Stomach (tissue), 4 donors: ENCODE results near the gene ARMC6.

Experiments
- EP300 ChIP-seq: sonication (generic); formaldehyde crosslinking; IDR thresholded peaks from one replicate; pipeline ENCODE4 v1.6.1; 2017; ENCODE audit warnings: antibody characterized with exemption
- POLR2A ChIP-seq, 4 donors: fragments of 450-650 bp; IDR thresholded peaks; one replicate each; pipeline ENCODE4 v1.6.1; 2016; ENCODE audit warnings: antibody characterized with exemption in 4 of 4, control low read depth in 2 of 4, mild to moderate bottlenecking in 1 of 4, moderate library complexity in 1 of 4
- POLR2AphosphoS5 ChIP-seq, 3 donors: sonication (generic); formaldehyde crosslinking; IDR thresholded peaks; one replicate each; pipeline ENCODE4 v1.6.1; 2016; ENCODE audit warnings: antibody characterized with exemption in 3 of 3
- TF ChIP-seq, protein P1 (sequence below), 7 experiments: fragments of 450-650 bp in 4 of 7; fragments of 200-600 bp in 3 of 7; sonication (generic) in 3 of 7; IDR thresholded peaks; one replicate each; pipeline ENCODE4 v1.5.1; 2016 to 2019; ENCODE audit warnings: antibody characterized with exemption in 7 of 7, control low read depth in 2 of 7, mild to moderate bottlenecking in 1 of 7

DNA sequence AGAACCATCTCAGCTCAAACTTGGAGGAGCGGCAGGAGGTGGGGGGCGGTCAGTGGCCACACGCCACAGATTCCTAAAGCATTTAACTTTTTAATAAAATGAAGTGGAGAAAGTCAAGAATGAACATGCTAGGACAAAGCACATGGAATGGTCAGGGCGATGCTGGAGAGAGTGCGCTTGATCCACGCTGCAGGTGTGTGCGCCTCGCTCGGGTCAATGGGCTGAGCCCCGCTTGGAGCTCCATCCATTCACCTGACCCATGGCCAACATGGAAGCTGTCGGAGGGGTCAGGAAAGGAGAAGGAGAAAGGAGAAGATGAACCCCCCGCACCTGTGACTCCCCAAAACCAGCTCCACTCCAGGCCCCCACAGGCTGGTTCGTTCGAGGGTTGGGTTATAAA lies 41.9 kb upstream of the ARMC6 start:
- TF ChIP-seq, protein P1, sequence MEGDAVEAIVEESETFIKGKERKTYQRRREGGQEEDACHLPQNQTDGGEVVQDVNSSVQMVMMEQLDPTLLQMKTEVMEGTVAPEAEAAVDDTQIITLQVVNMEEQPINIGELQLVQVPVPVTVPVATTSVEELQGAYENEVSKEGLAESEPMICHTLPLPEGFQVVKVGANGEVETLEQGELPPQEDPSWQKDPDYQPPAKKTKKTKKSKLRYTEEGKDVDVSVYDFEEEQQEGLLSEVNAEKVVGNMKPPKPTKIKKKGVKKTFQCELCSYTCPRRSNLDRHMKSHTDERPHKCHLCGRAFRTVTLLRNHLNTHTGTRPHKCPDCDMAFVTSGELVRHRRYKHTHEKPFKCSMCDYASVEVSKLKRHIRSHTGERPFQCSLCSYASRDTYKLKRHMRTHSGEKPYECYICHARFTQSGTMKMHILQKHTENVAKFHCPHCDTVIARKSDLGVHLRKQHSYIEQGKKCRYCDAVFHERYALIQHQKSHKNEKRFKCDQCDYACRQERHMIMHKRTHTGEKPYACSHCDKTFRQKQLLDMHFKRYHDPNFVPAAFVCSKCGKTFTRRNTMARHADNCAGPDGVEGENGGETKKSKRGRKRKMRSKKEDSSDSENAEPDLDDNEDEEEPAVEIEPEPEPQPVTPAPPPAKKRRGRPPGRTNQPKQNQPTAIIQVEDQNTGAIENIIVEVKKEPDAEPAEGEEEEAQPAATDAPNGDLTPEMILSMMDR (IDR thresholded peaks at IDR 0.05), result no peak
- no peak for TF ChIP-seq POLR2A (IDR thresholded peaks at IDR 0.05)
- TF ChIP-seq POLR2AphosphoS5 (IDR thresholded peaks at IDR 0.05), result no peak
- no peak for TF ChIP-seq EP300
